Ascending aorta (tissue), 2 donors: ENCODE measurements around the gene TNS4. TPM values are rescaled to one million over a fixed set of nuclear protein-coding genes. Genes with fewer than 3 reads are reported as not detected.
A peak's percentile ranks its signal among the peaks of the same experiment; 100 is the strongest.

Experiments
- DNase-seq, 2 donors: peaks; one replicate each; pipeline ENCODE4 v3.0.0-alpha.2; 2019; ENCODE audit warnings: low spot score in 2 of 2
- H3K27ac ChIP-seq, 2 donors: fragments of 200-600 bp; sonication (generic); one replicate each; pipeline ENCODE4 v1.5.1; 2016 to 2017; ENCODE audit warnings: mild to moderate bottlenecking in 1 of 2
- H3K27me3 ChIP-seq: fragments of 200-600 bp; sonication (generic); one replicate; pipeline ENCODE4 v1.5.1; 2017
- H3K36me3 ChIP-seq, 2 donors: fragments of 200-600 bp; sonication (generic); one replicate each; pipeline ENCODE4 v1.5.1; 2016
- H3K4me1 ChIP-seq, 2 donors: fragments of 200-600 bp; sonication (generic); one replicate each; pipeline ENCODE4 v1.5.1; 2016 to 2017; ENCODE audit warnings: mild to moderate bottlenecking in 1 of 2
- H3K4me3 ChIP-seq, 2 donors: fragments of 200-600 bp; sonication (generic); one replicate each; pipeline ENCODE4 v1.5.1; 2016 to 2017; ENCODE audit warnings: mild to moderate bottlenecking in 1 of 2
- H3K9me3 ChIP-seq, 2 donors: fragments of 200-600 bp; sonication (generic); one replicate each; pipeline ENCODE4 v1.5.1; 2016
- intact Hi-C: fragments of 100-400 bp; cut with DNase I; formaldehyde crosslinking; loops from one replicate; pipeline ENCODE4 v1.15.1; 2023
- total RNA-seq: library from RNA; depleted of rRNA; stranded (reverse); fragments of >200 nt; gene quantifications from one replicate; pipeline ENCODE4 v1.1.0, GENCODE V29; 2016
- TF ChIP-seq, protein P1 (sequence below), 3 experiments: fragments of 200-600 bp in 2 of 3; fragments of 450-650 bp in 1 of 3; sonication (generic) in 2 of 3; IDR thresholded peaks; one replicate each; pipeline ENCODE4 v1.5.1; 2016 to 2019; ENCODE audit warnings: antibody characterized with exemption in 3 of 3, mild to moderate bottlenecking in 1 of 3, moderate library complexity in 1 of 3

Gene TNS4
- total RNA-seq, 1 donor from 2014 or later = not detected

- TF ChIP-seq, protein P1, sequence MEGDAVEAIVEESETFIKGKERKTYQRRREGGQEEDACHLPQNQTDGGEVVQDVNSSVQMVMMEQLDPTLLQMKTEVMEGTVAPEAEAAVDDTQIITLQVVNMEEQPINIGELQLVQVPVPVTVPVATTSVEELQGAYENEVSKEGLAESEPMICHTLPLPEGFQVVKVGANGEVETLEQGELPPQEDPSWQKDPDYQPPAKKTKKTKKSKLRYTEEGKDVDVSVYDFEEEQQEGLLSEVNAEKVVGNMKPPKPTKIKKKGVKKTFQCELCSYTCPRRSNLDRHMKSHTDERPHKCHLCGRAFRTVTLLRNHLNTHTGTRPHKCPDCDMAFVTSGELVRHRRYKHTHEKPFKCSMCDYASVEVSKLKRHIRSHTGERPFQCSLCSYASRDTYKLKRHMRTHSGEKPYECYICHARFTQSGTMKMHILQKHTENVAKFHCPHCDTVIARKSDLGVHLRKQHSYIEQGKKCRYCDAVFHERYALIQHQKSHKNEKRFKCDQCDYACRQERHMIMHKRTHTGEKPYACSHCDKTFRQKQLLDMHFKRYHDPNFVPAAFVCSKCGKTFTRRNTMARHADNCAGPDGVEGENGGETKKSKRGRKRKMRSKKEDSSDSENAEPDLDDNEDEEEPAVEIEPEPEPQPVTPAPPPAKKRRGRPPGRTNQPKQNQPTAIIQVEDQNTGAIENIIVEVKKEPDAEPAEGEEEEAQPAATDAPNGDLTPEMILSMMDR (IDR thresholded peaks at IDR 0.05) = no peak
- Histone ChIP-seq H3K27ac (no peak overlapping the region), H3K4me1 (peaks cover 0 to 4% of the 10 kb centered on the region in 2 donors), H3K4me3 (no peak overlapping the region), H3K36me3 (no peaks in the 10 kb centered on the region), H3K9me3 (no peaks in the 10 kb centered on the region), H3K27me3 (no peaks in the 10 kb centered on the region)
- intact Hi-C loops = loop anchor here (5.0 kb wide), 1 partner anchor 55 kb away; no protein-coding TSS in a partner anchor
- DNase-seq = no peak
Measured at GRCh38 chr17:40477796-40478195, 23.6 kb downstream of the TNS4 start.

DNA sequence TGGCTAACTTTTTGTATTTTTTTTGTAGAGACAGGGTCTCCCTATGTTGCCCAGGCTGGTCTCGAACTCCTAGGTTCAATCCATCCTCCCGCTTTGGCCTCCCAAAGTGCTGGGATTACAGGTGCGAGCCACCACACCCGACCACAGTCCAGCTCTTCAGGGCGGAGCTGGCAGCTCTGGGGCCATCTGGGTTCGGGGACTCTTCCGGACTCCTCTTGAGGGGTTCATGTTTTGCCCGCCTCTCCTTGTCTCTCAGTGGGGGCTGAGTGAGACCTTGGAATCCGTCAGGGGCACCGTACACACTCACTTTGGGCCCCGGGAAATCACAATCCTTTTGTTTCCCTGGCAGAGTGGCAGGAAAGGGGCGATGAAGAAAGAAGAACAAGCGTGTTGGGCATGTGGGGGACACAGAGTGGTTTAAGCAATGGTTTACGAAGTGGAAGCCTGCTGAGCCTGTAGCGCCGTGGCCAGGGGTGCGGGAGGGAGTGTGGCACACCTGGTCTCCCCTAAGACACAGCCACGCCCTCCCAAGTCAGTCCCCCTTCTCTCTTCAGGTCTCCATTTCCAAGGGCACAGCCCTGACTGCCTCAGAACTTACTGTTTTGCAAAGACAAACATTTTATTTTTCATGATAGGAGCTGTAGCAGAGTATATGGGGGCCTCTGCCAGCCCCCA lies 26.1 kb downstream of the TNS4 start:
- H3K9me3 ChIP-seq = no peaks in the 10 kb centered on the region
- TF ChIP-seq, protein P1 (IDR thresholded peaks at IDR 0.05) = no peak
- no peaks in the 10 kb centered on the region for H3K36me3 ChIP-seq
- no peak overlapping the region for H3K4me3 ChIP-seq
- DNase-seq = no peak
- H3K4me1 ChIP-seq = peaks cover 0 to 12% of the 10 kb centered on the region in 2 donors
- intact Hi-C loops = loop anchor here (5.0 kb wide), 1 partner anchor 57 kb away; no protein-coding TSS in a partner anchor
- peak overlapping the region in 1 of 2 donors; percentile 3 for H3K27ac ChIP-seq
- H3K27me3 ChIP-seq = no peaks in the 10 kb centered on the region

DNA sequence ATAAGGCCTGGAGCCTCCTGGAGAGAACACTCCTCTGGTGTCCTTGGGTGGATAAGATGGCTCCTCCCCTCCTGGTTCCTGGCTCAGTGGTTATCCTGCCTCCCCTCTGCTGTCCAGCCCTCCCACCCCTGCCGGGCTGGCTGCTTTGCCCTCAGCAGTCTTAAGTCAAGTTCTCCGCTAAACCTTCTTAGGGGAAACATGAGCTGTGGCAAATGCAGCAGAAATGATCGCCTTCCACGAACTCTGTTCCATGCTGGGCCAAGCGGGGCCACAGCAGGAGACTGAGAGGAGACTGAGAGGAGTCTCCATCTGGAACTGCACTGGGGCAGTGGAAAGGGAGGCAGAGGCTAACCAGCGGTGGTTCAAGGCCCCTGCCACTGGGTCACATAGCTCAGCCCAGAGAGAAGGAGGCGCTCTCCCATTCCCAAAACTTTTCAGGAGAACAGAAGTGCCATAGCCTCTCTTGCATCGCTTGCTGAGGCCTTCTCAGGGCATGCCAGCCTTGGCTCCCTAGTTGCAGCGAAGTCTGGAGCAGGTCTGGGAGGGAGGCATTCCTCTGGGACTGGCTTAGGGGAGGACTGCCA lies 26.9 kb downstream of the TNS4 start:
- no peak overlapping the region for H3K4me3 ChIP-seq
- no peak for DNase-seq
- H3K4me1 ChIP-seq = peaks cover 0 to 12% of the 10 kb centered on the region in 2 donors
- intact Hi-C loops = loop anchor here (5.0 kb wide), 1 partner anchor 58 kb away; no protein-coding TSS in a partner anchor
- H3K36me3 ChIP-seq = no peaks in the 10 kb centered on the region
- H3K27me3 ChIP-seq = no peaks in the 10 kb centered on the region
- no peaks in the 10 kb centered on the region for H3K9me3 ChIP-seq
- TF ChIP-seq, protein P1 (IDR thresholded peaks at IDR 0.05) = no peak
- no peak overlapping the region for H3K27ac ChIP-seq

GRCh38 chr17:40473573-40474365 lies 27.7 kb downstream of the TNS4 start:
- TF ChIP-seq, protein P1 (IDR thresholded peaks at IDR 0.05) = no peak
- Histone ChIP-seq H3K4me3 (no peak overlapping the region), H3K36me3 (no peaks in the 10 kb centered on the region), H3K4me1 (peaks cover 0 to 12% of the 10 kb centered on the region in 2 donors), H3K27me3 (no peaks in the 10 kb centered on the region), H3K27ac (no peak overlapping the region), H3K9me3 (no peaks in the 10 kb centered on the region)
- no peak for DNase-seq
- intact Hi-C loops = no loop called here

- no peaks in the 10 kb centered on the region for H3K36me3 ChIP-seq
- H3K27me3 ChIP-seq = no peaks in the 10 kb centered on the region
- DNase-seq = no peak
- no peak overlapping the region for H3K4me3 ChIP-seq
- H3K9me3 ChIP-seq = no peaks in the 10 kb centered on the region
- intact Hi-C loops = no loop called here
- H3K27ac ChIP-seq = no peak overlapping the region
- peaks cover 0 to 12% of the 10 kb centered on the region in 2 donors for H3K4me1 ChIP-seq
- TF ChIP-seq, protein P1 (IDR thresholded peaks at IDR 0.05) = no peak
Measured at GRCh38 chr17:40472733-40473452, 28.5 kb downstream of the TNS4 start.
